Adrenal gland (tissue), 12 donors: Measurements from ENCODE around the gene PLXNA4. TPM values are rescaled to one million over a fixed set of nuclear protein-coding genes. Genes with fewer than 3 reads are reported as not detected.
A peak's percentile ranks its signal among the peaks of the same experiment; 100 is the strongest.

Experiments
- DNase-seq, 7 donors: peaks; one replicate each; pipeline ENCODE4 v3.0.0-alpha.2; 2019 to 2020
- H3K27ac ChIP-seq, 5 donors: fragments of 200-600 bp; sonication (generic) in 4 of 5; 1 replicate in 3 of 5; 2 replicates in 2 of 5; pipeline versions ENCODE4 v1.5.1 to v1.8.0; 2016 to 2020; ENCODE audit warnings: mild to moderate bottlenecking in 1 of 5
- H3K27me3 ChIP-seq: fragments of 200-600 bp; 2 replicates; pipeline ENCODE4 v1.8.0; 2021
- H3K36me3 ChIP-seq, 2 donors: fragments of 200-600 bp; replicated peaks in 1 of 2; 1 replicate in 1 of 2; 2 replicates in 1 of 2; pipeline versions ENCODE4 v1.5.1 to v1.8.0; 2018 to 2022
- H3K4me1 ChIP-seq, 2 donors: fragments of 200-600 bp; replicated peaks in 1 of 2; 1 replicate in 1 of 2; 2 replicates in 1 of 2; pipeline versions ENCODE4 v1.5.1 to v1.8.0; 2018 to 2021
- H3K4me3 ChIP-seq, 4 donors: fragments of 200-600 bp; sonication (generic) in 3 of 4; one replicate each; pipeline ENCODE4 v1.5.1; 2016 to 2018
- H3K9me3 ChIP-seq, 3 donors: fragments of 200-600 bp; sonication (generic) in 1 of 3; replicated peaks in 1 of 3; 1 replicate in 2 of 3; 2 replicates in 1 of 3; pipeline versions ENCODE4 v1.5.1 to v1.8.0; 2016 to 2021
- POLR2A ChIP-seq, 2 donors: fragments of 450-650 bp; IDR thresholded peaks; one replicate each; pipeline ENCODE4 v1.6.1; 2017; ENCODE audit warnings: antibody characterized with exemption in 2 of 2, mild to moderate bottlenecking in 2 of 2, moderate library complexity in 1 of 2
- WGBS, 4 donors: extraction: QIAGEN DNeasy Blood & Tissue Kit in 2 of 4; methylation state at CpG; one replicate each; pipeline versions ENCODE4 v1.1.5 to v1.1.7; 2013 to 2017; 5-methylcytosine and 5-hydroxymethylcytosine counted together
- intact Hi-C, 2 donors: fragments of 100-400 bp; cut with DNase I; formaldehyde crosslinking; loops; one replicate each; pipeline versions ENCODE4 v1.14.1 to v1.15.0; 2022 to 2023
- polyA plus RNA-seq, 3 donors: library from polyadenylated mRNA; stranded (reverse); fragments of 200-250 nt in 2 of 3; fragments of 350-450 nt in 1 of 3; fragmentation: Illumina TruSeq in 1 of 3; extraction: RNeasy Lipid Tissue Mini Kit (QIAGEN cat#74804) in 1 of 3; gene quantifications; one replicate each; pipeline ENCODE4 v1.2.3, GENCODE V29; 2013 to 2014
- total RNA-seq, 9 donors: library from RNA; depleted of rRNA in 4 of 9; stranded (reverse); fragments of >200 nt in 4 of 9; fragments of 120-200 nt in 1 of 9; fragmentation: NEBNext Ultra II Directional in 1 of 9; extraction: Animal tissue kit (Norgen Biotek cat#: 25700) in 1 of 9; gene quantifications; one replicate each; pipeline versions ENCODE4 v1.1.0 to v1.2.4, GENCODE V29; 2013 to 2023
- TF ChIP-seq, protein P1 (sequence below), 6 experiments: fragments of 450-650 bp in 4 of 6; fragments of 200-600 bp in 2 of 6; sonication (generic) in 1 of 6; IDR thresholded peaks; 1 replicate in 5 of 6; 2 replicates in 1 of 6; pipeline versions ENCODE4 v1.5.1 to v1.8.0; 2016 to 2021; ENCODE audit warnings: antibody characterized with exemption in 6 of 6, mild to moderate bottlenecking in 2 of 6, moderate library complexity in 1 of 6
- donor health status: healthy with polysubstance abuse.
- donor health status: Bipolar disorder and iron deficiency.
- donor health status: DM: yes; HTN: yes; CAD: no.
- donor health status: DM: no; HTN: no; CAD: no.
- donor health status: DM: no; HTN: no; CAD: no.
- donor health status: DM: yes; HTN: yes; CAD: no.

Gene PLXNA4
- total and polyA plus RNA-seq, 12 donors: 0.99 to 10.7 (median 3.6) TPM

DNA sequence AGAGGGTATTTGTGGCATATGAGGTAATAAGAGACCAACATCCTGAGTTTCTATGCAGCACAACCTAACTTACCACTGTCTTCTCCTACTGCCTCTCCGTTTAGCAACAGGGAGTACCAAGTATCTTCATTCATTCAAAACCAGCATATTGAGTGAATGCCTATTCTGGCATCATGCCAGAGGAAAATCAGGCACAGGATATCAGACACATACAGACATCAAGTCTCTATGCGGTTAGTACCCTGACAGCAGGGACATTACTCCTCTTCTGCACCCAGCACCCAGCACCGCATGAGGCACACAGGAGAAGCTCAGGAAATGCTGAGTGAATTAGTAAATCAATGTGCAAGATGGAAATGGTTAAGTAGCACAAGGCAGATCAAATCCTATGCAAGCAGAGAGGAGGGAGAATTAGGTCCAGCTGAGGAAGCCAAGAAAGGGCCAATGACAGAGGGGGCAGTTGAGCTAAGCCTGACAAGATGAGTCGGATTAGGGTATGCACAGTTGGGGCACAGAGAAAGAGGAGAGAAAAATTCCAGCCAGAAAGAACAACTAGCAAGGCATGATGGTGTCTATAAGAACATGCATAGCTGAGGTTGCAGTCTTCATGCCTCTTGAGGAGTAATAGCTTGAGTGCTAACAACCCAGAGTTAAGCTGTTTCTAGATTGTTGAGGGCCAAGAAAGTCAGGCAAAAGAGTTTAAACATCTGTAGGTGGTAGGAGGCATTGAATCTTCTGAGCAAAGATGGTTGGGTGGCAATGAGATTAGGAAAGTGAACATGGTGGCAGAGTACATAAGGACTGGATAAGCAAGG is 146.0 kb downstream of the PLXNA4 start:
- no peaks in the 10 kb centered on the region for H3K27me3 ChIP-seq
- no peak overlapping the region for H3K4me3 ChIP-seq
- H3K9me3 ChIP-seq: no peaks in the 10 kb centered on the region
- TF ChIP-seq POLR2A (IDR thresholded peaks at IDR 0.05): no peak
- TF ChIP-seq, protein P1, sequence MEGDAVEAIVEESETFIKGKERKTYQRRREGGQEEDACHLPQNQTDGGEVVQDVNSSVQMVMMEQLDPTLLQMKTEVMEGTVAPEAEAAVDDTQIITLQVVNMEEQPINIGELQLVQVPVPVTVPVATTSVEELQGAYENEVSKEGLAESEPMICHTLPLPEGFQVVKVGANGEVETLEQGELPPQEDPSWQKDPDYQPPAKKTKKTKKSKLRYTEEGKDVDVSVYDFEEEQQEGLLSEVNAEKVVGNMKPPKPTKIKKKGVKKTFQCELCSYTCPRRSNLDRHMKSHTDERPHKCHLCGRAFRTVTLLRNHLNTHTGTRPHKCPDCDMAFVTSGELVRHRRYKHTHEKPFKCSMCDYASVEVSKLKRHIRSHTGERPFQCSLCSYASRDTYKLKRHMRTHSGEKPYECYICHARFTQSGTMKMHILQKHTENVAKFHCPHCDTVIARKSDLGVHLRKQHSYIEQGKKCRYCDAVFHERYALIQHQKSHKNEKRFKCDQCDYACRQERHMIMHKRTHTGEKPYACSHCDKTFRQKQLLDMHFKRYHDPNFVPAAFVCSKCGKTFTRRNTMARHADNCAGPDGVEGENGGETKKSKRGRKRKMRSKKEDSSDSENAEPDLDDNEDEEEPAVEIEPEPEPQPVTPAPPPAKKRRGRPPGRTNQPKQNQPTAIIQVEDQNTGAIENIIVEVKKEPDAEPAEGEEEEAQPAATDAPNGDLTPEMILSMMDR (IDR thresholded peaks at IDR 0.05): no peak
- no peak overlapping the region for H3K27ac ChIP-seq
- WGBS, 4 donors: 81 to 91% (median 87%) methylated on average over 4 of the region's 4 CpGs
- no peaks in the 10 kb centered on the region for H3K4me1 ChIP-seq
- intact Hi-C loops: no loop called here
- DNase-seq: no peak
- no peaks in the 10 kb centered on the region for H3K36me3 ChIP-seq

GRCh38 chr7:132429181-132429580 is 147.1 kb downstream of the PLXNA4 start:
- Histone ChIP-seq H3K36me3 (no peaks in the 10 kb centered on the region), H3K4me3 (no peak overlapping the region), H3K9me3 (no peaks in the 10 kb centered on the region), H3K27me3 (no peaks in the 10 kb centered on the region), H3K4me1 (no peaks in the 10 kb centered on the region), H3K27ac (no peak overlapping the region)
- DNase-seq: no peak
- TF ChIP-seq, protein P1 (IDR thresholded peaks at IDR 0.05): no peak
- 67 to 87% (median 80%) methylated on average over 1 of the region's 1 CpG for WGBS, 4 donors
- intact Hi-C loops: no loop called here

DNA sequence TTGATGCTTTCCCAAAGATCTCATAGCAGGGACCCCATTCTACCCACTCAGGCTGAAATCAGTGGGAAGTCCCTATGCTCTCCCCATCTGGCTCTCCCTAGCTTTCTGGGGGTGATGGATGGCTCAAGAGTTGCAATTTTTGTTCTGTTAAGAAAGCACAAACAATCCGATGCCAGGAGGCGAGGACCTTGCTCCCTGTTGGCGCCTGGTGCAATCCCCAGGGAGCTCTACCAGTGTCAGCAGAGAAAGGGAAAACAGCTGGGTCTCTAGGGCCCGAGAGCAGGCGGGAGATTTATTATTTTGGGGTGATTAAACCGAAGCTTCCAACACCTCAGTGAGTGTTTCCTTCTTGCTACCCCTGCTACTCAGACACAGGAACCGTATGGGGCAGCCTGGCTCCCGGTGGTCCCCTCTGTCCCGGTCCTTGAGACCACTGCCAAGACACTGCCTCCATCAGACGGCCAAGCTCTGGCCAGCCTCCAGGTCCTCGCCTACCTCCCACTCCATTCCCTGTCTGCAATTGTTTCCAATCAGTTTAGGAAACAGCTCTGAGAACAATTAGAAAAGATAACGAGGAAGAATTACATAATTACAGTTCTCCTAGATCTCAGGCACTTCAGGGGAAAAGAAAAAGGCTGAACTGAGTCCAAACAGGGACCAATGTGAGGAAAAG is 147.9 kb downstream of the PLXNA4 start:
- Histone ChIP-seq H3K9me3 (no peaks in the 10 kb centered on the region), H3K4me3 (no peak overlapping the region), H3K27me3 (no peaks in the 10 kb centered on the region), H3K36me3 (no peaks in the 10 kb centered on the region), H3K4me1 (no peaks in the 10 kb centered on the region), H3K27ac (no peak overlapping the region)
- peak in 4 of 7 donors; percentile 22 to 47 (median 46) for DNase-seq
- no peak for TF ChIP-seq POLR2A (IDR thresholded peaks at IDR 0.05)
- TF ChIP-seq, protein P1 (IDR thresholded peaks at IDR 0.05): no peak
- 31 to 61% (median 51%) methylated on average over 9 to 12 of the region's 12 CpGs for WGBS, 4 donors
- intact Hi-C loops: no loop called here

DNA sequence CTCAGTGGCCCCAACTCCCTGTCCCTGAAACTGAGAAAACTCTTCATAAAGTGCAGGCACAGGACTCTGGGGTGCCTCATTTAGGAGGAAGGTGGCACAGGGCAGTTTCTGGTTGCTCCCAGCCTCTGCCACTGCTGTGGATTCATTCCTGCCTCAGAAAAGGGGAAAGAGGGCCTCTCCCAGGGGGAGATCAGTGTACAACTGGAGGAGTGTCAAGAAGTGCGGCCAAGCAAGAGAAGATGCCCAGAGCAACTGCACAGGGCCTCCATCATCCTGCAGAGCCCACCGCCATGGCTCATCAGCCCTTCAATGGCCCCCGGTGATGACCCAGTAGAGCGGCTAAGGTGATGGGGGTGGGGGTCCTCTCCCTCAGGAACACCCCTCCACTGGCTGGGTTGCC is 150.3 kb downstream of the PLXNA4 start:
- no peaks in the 10 kb centered on the region for H3K36me3 ChIP-seq
- WGBS, 4 donors: 78 to 92% (median 86%) methylated on average over 4 of the region's 4 CpGs
- no peak for TF ChIP-seq POLR2A (IDR thresholded peaks at IDR 0.05)
- TF ChIP-seq, protein P1 (IDR thresholded peaks at IDR 0.05): no peak
- no peak overlapping the region for H3K27ac ChIP-seq
- H3K9me3 ChIP-seq: no peaks in the 10 kb centered on the region
- H3K27me3 ChIP-seq: no peaks in the 10 kb centered on the region
- intact Hi-C loops: no loop called here
- DNase-seq: no peak
- no peak overlapping the region for H3K4me3 ChIP-seq
- H3K4me1 ChIP-seq: no peaks in the 10 kb centered on the region
